IMR-90 (cell line): ENCODE results near the gene PEX11G. TPM values are rescaled to one million over a fixed set of nuclear protein-coding genes. Genes with fewer than 3 reads are reported as not detected.

Experiments used
- ATAC-seq: fragments of 200-7000 bp; cut with Tn5 transposase; 2 replicates; pipeline ENCODE4 v1.9.1; 2020; ENCODE audit warnings: low read depth, mild to moderate bottlenecking, moderate library complexity
- BruUV-seq: library from RNA; stranded (reverse); fragments of 400-500 nt; replicated peaks from 2 replicates; lab custom pipeline; 2021; lab: Mats Ljungman, UMichigan
- CTCF ChIA-PET: fragments of 300-600 bp; formaldehyde crosslinking; extraction: SDS; loops from one replicate; lab custom pipeline; 2021; ENCODE audit warnings: antibody characterized with exemption; lab: Yijun Ruan, JAX
- POLR2A ChIA-PET: fragments of 300-600 bp; sonication (Branson Sonifier 250); formaldehyde crosslinking; loops from one replicate; lab custom pipeline; 2022; ENCODE audit warnings: antibody characterized with exemption; ENCODE audit not compliant: unreplicated experiment; lab: Charles Lee
- DNase-seq: peaks from one replicate; pipeline ENCODE4 v3.0.0; 2013
- H2AFZ ChIP-seq: replicated peaks from 2 replicates; pipeline ENCODE3; 2013; ENCODE audit warnings: low read length, mild to moderate bottlenecking; ENCODE audit not compliant: poor library complexity
- H2AK5ac ChIP-seq: 2 replicates; pipeline ENCODE4 v1.6.1; 2013; ENCODE audit warnings: low read depth, low read length, inconsistent platforms
- H2AK9ac ChIP-seq: replicated peaks from 2 replicates; pipeline ENCODE3; 2013; ENCODE audit warnings: mild to moderate bottlenecking, low read depth, low read length, moderate library complexity; ENCODE audit not compliant: poor library complexity
- H2BK120ac ChIP-seq: 2 replicates; pipeline ENCODE4 v1.6.1; 2013; ENCODE audit warnings: low read depth, low read length, inconsistent platforms
- H2BK15ac ChIP-seq: 3 replicates; pipeline ENCODE4 v1.6.1; 2013; ENCODE audit warnings: low read depth, low read length, inconsistent platforms
- H2BK20ac ChIP-seq: 2 replicates; pipeline ENCODE4 v1.6.1; 2013; ENCODE audit warnings: low read depth, mild to moderate bottlenecking, inconsistent platforms, low read length, moderate library complexity
- H2BK5ac ChIP-seq: 2 replicates; pipeline ENCODE4 v1.6.1; 2013; ENCODE audit warnings: mild to moderate bottlenecking, low read depth, low read length, inconsistent platforms; ENCODE audit not compliant: poor library complexity, severe bottlenecking
- H3K14ac ChIP-seq: replicated peaks from 2 replicates; pipeline ENCODE4 v1.6.1; 2013; ENCODE audit warnings: low read depth, low read length, inconsistent platforms
- H3K18ac ChIP-seq: 2 replicates; pipeline ENCODE4 v1.6.1; 2013; ENCODE audit warnings: low read depth, low read length, control low read depth
- H3K23ac ChIP-seq: 2 replicates; pipeline ENCODE4 v1.6.1; 2013; ENCODE audit warnings: low read depth, low read length, inconsistent platforms
- H3K27ac ChIP-seq: 2 replicates; pipeline ENCODE4 v1.5.1; 2013; ENCODE audit warnings: mild to moderate bottlenecking, control low read depth, low read length; ENCODE audit not compliant: insufficient read depth
- H3K27me3 ChIP-seq: 2 replicates; pipeline ENCODE4 v1.6.1; 2013; ENCODE audit warnings: low read length; ENCODE audit not compliant: control insufficient read depth, insufficient read depth
- H3K36me3 ChIP-seq: 2 replicates; pipeline ENCODE4 v1.6.1; 2013; ENCODE audit warnings: low read length, mixed read lengths; ENCODE audit not compliant: control insufficient read depth, insufficient read depth
- H3K4ac ChIP-seq: 2 replicates; pipeline ENCODE4 v1.6.1; 2013; ENCODE audit warnings: low read depth, low read length, inconsistent platforms
- H3K4me1 ChIP-seq: 2 replicates; pipeline ENCODE4 v1.6.1; 2013; ENCODE audit warnings: low read length, mixed read lengths; ENCODE audit not compliant: control insufficient read depth, insufficient read depth
- H3K4me2 ChIP-seq: 2 replicates; pipeline ENCODE4 v1.6.1; 2013; ENCODE audit warnings: low read depth, mild to moderate bottlenecking, control low read depth, low read length, moderate library complexity
- H3K4me3 ChIP-seq: 2 replicates; pipeline ENCODE4 v1.5.1; 2013; ENCODE audit warnings: low read depth, mild to moderate bottlenecking, control low read depth, low read length, moderate library complexity; ENCODE audit not compliant: insufficient read depth
- H3K56ac ChIP-seq: 2 replicates; pipeline ENCODE4 v1.6.1; 2013; ENCODE audit warnings: low read length, inconsistent platforms; ENCODE audit not compliant: insufficient read depth; ENCODE audit errors: extremely low read depth
- H3K79me1 ChIP-seq, 2 experiments: 2 replicates each; pipeline ENCODE4 v1.6.1; 2013; ENCODE audit warnings: low read length in 2 of 2, inconsistent platforms in 1 of 2, low read depth in 1 of 2
- H3K9ac ChIP-seq: 2 replicates; pipeline ENCODE4 v1.6.1; 2013; ENCODE audit warnings: low read depth, low read length, control low read depth
- H3K9me1 ChIP-seq: 2 replicates; pipeline ENCODE4 v1.6.1; 2013; ENCODE audit warnings: low read length, inconsistent platforms; ENCODE audit not compliant: insufficient read depth
- H3K9me3 ChIP-seq: 2 replicates; pipeline ENCODE4 v1.6.1; 2013; ENCODE audit warnings: low read length; ENCODE audit not compliant: control insufficient read depth, insufficient read depth
- H4K20me1 ChIP-seq: 2 replicates; pipeline ENCODE4 v1.6.1; 2013; ENCODE audit warnings: low read length, inconsistent platforms; ENCODE audit not compliant: insufficient read depth
- H4K5ac ChIP-seq: 2 replicates; pipeline ENCODE4 v1.6.1; 2013; ENCODE audit warnings: mild to moderate bottlenecking, low read depth, low read length, control low read depth
- H4K8ac ChIP-seq, 2 experiments: 2 replicates each; pipeline ENCODE4 v1.6.1; 2013; ENCODE audit warnings: low read depth in 2 of 2, low read length in 2 of 2, control low read depth in 1 of 2, inconsistent platforms in 1 of 2
- H4K91ac ChIP-seq: 2 replicates; pipeline ENCODE4 v1.6.1; 2013; ENCODE audit warnings: low read depth, low read length, inconsistent platforms; ENCODE audit not compliant: insufficient read depth
- BHLHE40 ChIP-seq: fragments of 150-350 bp; IDR thresholded peaks from 2 replicates; pipeline ENCODE4 v1.6.1; 2016; ENCODE audit warnings: mild to moderate bottlenecking, low read depth, low read length
- CEBPB ChIP-seq: IDR thresholded peaks from 2 replicates; pipeline ENCODE4 v1.6.1; 2012; ENCODE audit warnings: low read depth, low read length, improper control_type of control experiment
- ELK1 ChIP-seq: fragments of 150-350 bp; IDR thresholded peaks from 2 replicates; pipeline ENCODE4 v1.6.1; 2016; ENCODE audit warnings: low read depth, mild to moderate bottlenecking, low read length, moderate library complexity, borderline replicate concordance
- FOS ChIP-seq: fragments of 150-350 bp; IDR thresholded peaks from 2 replicates; pipeline ENCODE4 v1.6.1; 2016; ENCODE audit warnings: low read depth, low read length
- MAFK ChIP-seq: IDR thresholded peaks from 2 replicates; pipeline ENCODE4 v1.6.1; 2012; ENCODE audit warnings: low read depth, low read length, improper control_type of control experiment
- MXI1 ChIP-seq: IDR thresholded peaks from 2 replicates; pipeline ENCODE4 v1.6.1; 2012; ENCODE audit warnings: low read depth, mild to moderate bottlenecking, low read length, moderate library complexity, borderline replicate concordance
- NFE2L2 ChIP-seq: fragments of 150-350 bp; IDR thresholded peaks from 2 replicates; pipeline ENCODE4 v1.6.1; 2016; ENCODE audit warnings: low read depth, mild to moderate bottlenecking, low read length
- RAD21 ChIP-seq: IDR thresholded peaks from 2 replicates; pipeline ENCODE4 v1.6.1; 2012; ENCODE audit warnings: low read length, improper control_type of control experiment
- RCOR1 ChIP-seq: IDR thresholded peaks from 2 replicates; pipeline ENCODE4 v1.6.1; 2012; ENCODE audit warnings: mild to moderate bottlenecking, low read length, improper control_type of control experiment; ENCODE audit not compliant: insufficient replicate concordance
- RFX5 ChIP-seq: IDR thresholded peaks from 2 replicates; pipeline ENCODE4 v1.8.0; 2012; ENCODE audit warnings: low read depth, mild to moderate bottlenecking, low read length, moderate library complexity
- WGBS, 2 experiments: methylation state at CpG; one replicate each; pipeline versions ENCODE4 v1.1.5 to v1.1.7; 2013; ENCODE audit warnings: missing lambda C conversion rate in 2 of 2; ENCODE audit not compliant: insufficient read length in 1 of 2; ENCODE audit errors: extremely low coverage in 2 of 2; 5-methylcytosine and 5-hydroxymethylcytosine counted together
- dilution Hi-C: fragments of 300-500 bp; cut with HindIII; formaldehyde crosslinking; loops from one replicate; pipeline ENCODE4 v1.14.3; 2018; ENCODE audit warnings: low sequenced_read_pairs; ENCODE audit not compliant: unreplicated experiment
- in situ Hi-C: fragments of 300-500 bp; cut with MboI; formaldehyde crosslinking; loops from 3 replicates; pipeline ENCODE4 v1.14.3; 2019; ENCODE audit warnings: low sequenced_read_pairs, inconsistent platforms, mixed read lengths
- intact Hi-C: fragments of 100-400 bp; cut with micrococcal nuclease; formaldehyde crosslinking; loops from 2 replicates; pipeline ENCODE4 v1.10.0; 2022
- polyA plus RNA-seq, 3 experiments: library from polyadenylated mRNA; depleted of rRNA; stranded (reverse); fragments of >200 nt; gene quantifications; 2 replicates each; pipeline ENCODE4 v1.2.3, GENCODE V29; 2012; ENCODE audit warnings: low replicate concordance in 1 of 3
- total RNA-seq: library from RNA; depleted of rRNA; stranded (reverse); fragments of >200 nt; gene quantifications from 2 replicates; pipeline ENCODE4 v1.2.3, GENCODE V29; 2012
- TF ChIP-seq, protein P1 (sequence below): fragments of 150-350 bp; IDR thresholded peaks from 2 replicates; pipeline ENCODE4 v1.6.1; 2017; ENCODE audit warnings: mild to moderate bottlenecking, antibody characterized with exemption, low read length, low read depth
- TF ChIP-seq, protein P2 (sequence below): conservative IDR thresholded peaks from 2 replicates; pipeline ENCODE4 v1.5.1; 2012; ENCODE audit warnings: mild to moderate bottlenecking, low read depth, low read length, improper control_type of control experiment

Gene PEX11G
- total and polyA plus RNA-seq, 2 of the 4 experiments (the other 2 are of a cell fraction): 0.72 to 1.7 TPM

GRCh38 chr19:7429638-7430282 lies 59.1 kb downstream of the PEX11G start:
- Histone ChIP-seq H4K5ac (no peak overlapping the region), H3K4me3 (no peak overlapping the region), H2BK15ac (no peak overlapping the region), H3K79me1 (peaks cover 14 to 21% of the 10 kb centered on the region in 2 experiments), H3K4me1 (peaks cover 2% of the 10 kb centered on the region), H3K36me3 (no peaks in the 10 kb centered on the region), H4K20me1 (peaks cover 19% of the 10 kb centered on the region), H3K27ac (no peak overlapping the region), H4K8ac (no peak overlapping the region), H4K91ac (no peak overlapping the region), H3K27me3 (no peaks in the 10 kb centered on the region), H2BK5ac (no peak overlapping the region), H3K9ac (no peak overlapping the region), H2AK9ac (no peak overlapping the region), H3K4ac (no peak overlapping the region), H2AK5ac (no peak overlapping the region), H2AFZ (no peak overlapping the region), H3K56ac (no peak overlapping the region), H2BK120ac (no peak overlapping the region), H3K9me1 (peaks cover 6% of the 10 kb centered on the region; the same call in 1 of the 2 replicates), H3K9me3 (no peaks in the 10 kb centered on the region), H2BK20ac (no peak overlapping the region), H3K4me2 (no peak overlapping the region), H3K14ac (no peak overlapping the region), H3K23ac (no peak overlapping the region), H3K18ac (no peak overlapping the region)
- intact Hi-C loops (no loop called here), dilution Hi-C loops (no loop called here), in situ Hi-C loops (no loop called here)
- ATAC-seq (no peak), DNase-seq (no peak)
- ChIA-PET POLR2A (interaction anchor here (0.6 kb wide), 1 partner anchor 31 kb away, joined by 5 read pairs; no protein-coding TSS in a partner anchor), CTCF (no interaction called here)
- BruUV-seq: no TSS peak
- TF ChIP-seq ELK1: no peak
- no peak for TF ChIP-seq BHLHE40
- no peak for TF ChIP-seq RAD21
- TF ChIP-seq NFE2L2: no peak
- no peak for TF ChIP-seq RCOR1
- TF ChIP-seq RFX5: no peak
- TF ChIP-seq, protein P1, sequence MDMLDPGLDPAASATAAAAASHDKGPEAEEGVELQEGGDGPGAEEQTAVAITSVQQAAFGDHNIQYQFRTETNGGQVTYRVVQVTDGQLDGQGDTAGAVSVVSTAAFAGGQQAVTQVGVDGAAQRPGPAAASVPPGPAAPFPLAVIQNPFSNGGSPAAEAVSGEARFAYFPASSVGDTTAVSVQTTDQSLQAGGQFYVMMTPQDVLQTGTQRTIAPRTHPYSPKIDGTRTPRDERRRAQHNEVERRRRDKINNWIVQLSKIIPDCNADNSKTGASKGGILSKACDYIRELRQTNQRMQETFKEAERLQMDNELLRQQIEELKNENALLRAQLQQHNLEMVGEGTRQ: no peak
- TF ChIP-seq MXI1: no peak
- TF ChIP-seq CEBPB: no peak
- TF ChIP-seq, protein P2, sequence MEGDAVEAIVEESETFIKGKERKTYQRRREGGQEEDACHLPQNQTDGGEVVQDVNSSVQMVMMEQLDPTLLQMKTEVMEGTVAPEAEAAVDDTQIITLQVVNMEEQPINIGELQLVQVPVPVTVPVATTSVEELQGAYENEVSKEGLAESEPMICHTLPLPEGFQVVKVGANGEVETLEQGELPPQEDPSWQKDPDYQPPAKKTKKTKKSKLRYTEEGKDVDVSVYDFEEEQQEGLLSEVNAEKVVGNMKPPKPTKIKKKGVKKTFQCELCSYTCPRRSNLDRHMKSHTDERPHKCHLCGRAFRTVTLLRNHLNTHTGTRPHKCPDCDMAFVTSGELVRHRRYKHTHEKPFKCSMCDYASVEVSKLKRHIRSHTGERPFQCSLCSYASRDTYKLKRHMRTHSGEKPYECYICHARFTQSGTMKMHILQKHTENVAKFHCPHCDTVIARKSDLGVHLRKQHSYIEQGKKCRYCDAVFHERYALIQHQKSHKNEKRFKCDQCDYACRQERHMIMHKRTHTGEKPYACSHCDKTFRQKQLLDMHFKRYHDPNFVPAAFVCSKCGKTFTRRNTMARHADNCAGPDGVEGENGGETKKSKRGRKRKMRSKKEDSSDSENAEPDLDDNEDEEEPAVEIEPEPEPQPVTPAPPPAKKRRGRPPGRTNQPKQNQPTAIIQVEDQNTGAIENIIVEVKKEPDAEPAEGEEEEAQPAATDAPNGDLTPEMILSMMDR: no peak
- no peak for TF ChIP-seq MAFK
- no peak for TF ChIP-seq FOS
- WGBS, 2 experiments: 90% methylated on average over 3 of the region's 8 CpGs; no CpG with 5 or more reads in 1 of the 2 experiments
